ENCODE measurements around the gene KREMEN2. TPM values are rescaled to one million over a fixed set of nuclear protein-coding genes. Genes with fewer than 3 reads are reported as not detected.

KREMEN2 gene
- total and polyA plus RNA-seq, 2 of the 8 experiments (the other 6 are each of a cell fraction or from before 2014, with no cell fraction given), result 6.6 to 7.0 TPM

GRCh38 chr16:2933701-2934100 is 30.4 kb upstream of the KREMEN2 start (continued):
- TF ChIP-seq BRCA1 (IDR thresholded peaks at IDR 0.05; ENCODE audit: low read depth, low read length) (no peak), ZNF274 (IDR thresholded peaks at IDR 0.05; ENCODE audit: borderline replicate concordance, extremely low read depth, low read length) (no peak), SIX5 (IDR thresholded peaks at IDR 0.05; ENCODE audit: low read depth, low read length) (no peak), JUN (IDR thresholded peaks at IDR 0.05; ENCODE audit: low read depth, low read length) (no peak), GTF2F1 (IDR thresholded peaks at IDR 0.05; ENCODE audit: borderline replicate concordance, low read depth, low read length) (no peak)
